ENCODE measurements around the gene CPXM2. TPM values are rescaled to one million over a fixed set of nuclear protein-coding genes. Genes with fewer than 3 reads are reported as not detected.

Gene CPXM2
- total RNA-seq, 2 experiments from 2014 or later: not detected

DNA sequence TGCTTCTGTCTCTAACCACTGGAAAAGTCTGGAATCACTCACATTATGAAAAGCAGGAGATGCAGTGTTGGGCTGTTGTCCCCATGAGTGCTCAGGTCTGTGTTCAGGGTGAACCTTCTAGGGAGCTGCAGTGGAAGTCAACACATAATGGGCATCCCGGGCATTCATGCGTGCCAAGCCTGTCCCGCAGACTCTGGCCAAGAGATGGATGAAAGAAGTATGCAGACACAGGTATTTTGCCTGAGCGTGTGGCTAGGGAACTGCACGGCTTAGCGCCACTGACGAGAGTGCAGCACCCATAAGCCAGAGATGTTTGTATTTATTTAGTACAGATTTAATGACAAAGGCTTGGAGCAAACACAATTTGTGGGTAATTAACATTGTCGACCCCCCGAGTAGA, 140.7 kb downstream of the CPXM2 start:
- H4K20me1 ChIP-seq (ENCODE audit: insufficient read depth, low read length): no peaks in the 10 kb centered on the region
- BruUV-seq (replicated peaks): no TSS peak
- TF ChIP-seq, protein P1, sequence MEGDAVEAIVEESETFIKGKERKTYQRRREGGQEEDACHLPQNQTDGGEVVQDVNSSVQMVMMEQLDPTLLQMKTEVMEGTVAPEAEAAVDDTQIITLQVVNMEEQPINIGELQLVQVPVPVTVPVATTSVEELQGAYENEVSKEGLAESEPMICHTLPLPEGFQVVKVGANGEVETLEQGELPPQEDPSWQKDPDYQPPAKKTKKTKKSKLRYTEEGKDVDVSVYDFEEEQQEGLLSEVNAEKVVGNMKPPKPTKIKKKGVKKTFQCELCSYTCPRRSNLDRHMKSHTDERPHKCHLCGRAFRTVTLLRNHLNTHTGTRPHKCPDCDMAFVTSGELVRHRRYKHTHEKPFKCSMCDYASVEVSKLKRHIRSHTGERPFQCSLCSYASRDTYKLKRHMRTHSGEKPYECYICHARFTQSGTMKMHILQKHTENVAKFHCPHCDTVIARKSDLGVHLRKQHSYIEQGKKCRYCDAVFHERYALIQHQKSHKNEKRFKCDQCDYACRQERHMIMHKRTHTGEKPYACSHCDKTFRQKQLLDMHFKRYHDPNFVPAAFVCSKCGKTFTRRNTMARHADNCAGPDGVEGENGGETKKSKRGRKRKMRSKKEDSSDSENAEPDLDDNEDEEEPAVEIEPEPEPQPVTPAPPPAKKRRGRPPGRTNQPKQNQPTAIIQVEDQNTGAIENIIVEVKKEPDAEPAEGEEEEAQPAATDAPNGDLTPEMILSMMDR (conservative IDR thresholded peaks at IDR 0.05; ENCODE audit: low read length): no peak
- no peak for TF ChIP-seq EZH2phosphoT487 (IDR thresholded peaks at IDR 0.05; ENCODE audit: borderline replicate concordance, low read depth, low read length)
- DNase-seq (ENCODE audit: low spot score): no peak
- H2AFZ ChIP-seq (ENCODE audit: low read length): no peak overlapping the region
- no peak overlapping the region for H3K4me2 ChIP-seq (ENCODE audit: low read length)
- ChIA-PET CTCF (ENCODE audit: unreplicated experiment) (no interaction called here), POLR2A (no interaction called here)
- intact Hi-C loops (cut with micrococcal nuclease; ENCODE audit: unreplicated experiment): no loop called here
- no peaks in the 10 kb centered on the region for H3K9me3 ChIP-seq (ENCODE audit: low read length)
- no peaks in the 10 kb centered on the region for H3K79me2 ChIP-seq (ENCODE audit: insufficient read depth, low read depth, low read length)
- H3K27ac ChIP-seq (ENCODE audit: low read depth, low read length, poor library complexity, severe bottlenecking): no peak overlapping the region
- no peaks in the 10 kb centered on the region for H3K4me1 ChIP-seq (ENCODE audit: insufficient read depth, low read length, poor library complexity, severe bottlenecking)
- H3K4me3 ChIP-seq (ENCODE audit: low read depth, low read length, poor library complexity, severe bottlenecking): no peak overlapping the region
- H3K9me2 ChIP-seq (ENCODE audit: insufficient read depth, low read length): no peaks in the 10 kb centered on the region
- no peaks in the 10 kb centered on the region for H3K36me3 ChIP-seq (ENCODE audit: insufficient read depth, low read length)

DNA sequence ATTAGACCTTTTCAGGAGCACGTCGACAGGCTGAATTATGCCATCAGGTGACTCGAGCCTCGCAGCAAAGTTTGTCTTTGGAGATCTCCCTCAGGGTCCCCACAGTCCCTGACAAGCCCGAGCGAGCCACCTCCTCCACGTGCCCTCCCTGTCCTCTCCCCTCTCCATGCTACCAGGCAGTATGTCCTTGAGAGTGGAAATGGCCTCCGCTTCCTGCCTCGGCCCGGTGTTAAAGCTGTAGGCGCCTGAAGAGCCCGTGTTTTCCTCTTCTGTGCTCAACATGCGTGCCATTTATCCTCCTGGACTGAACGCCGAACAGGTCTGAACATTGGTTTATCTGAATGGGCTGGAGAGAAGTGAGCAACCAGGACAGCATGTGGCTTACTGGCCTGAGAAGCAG, 142.9 kb downstream of the CPXM2 start:
- BruUV-seq (replicated peaks): no TSS peak
- Histone ChIP-seq H3K36me3 (ENCODE audit: insufficient read depth, low read length) (no peaks in the 10 kb centered on the region), H3K4me2 (ENCODE audit: low read length) (no peak overlapping the region), H3K4me1 (ENCODE audit: insufficient read depth, low read length, poor library complexity, severe bottlenecking) (no peaks in the 10 kb centered on the region), H3K79me2 (ENCODE audit: insufficient read depth, low read depth, low read length) (no peaks in the 10 kb centered on the region), H4K20me1 (ENCODE audit: insufficient read depth, low read length) (no peaks in the 10 kb centered on the region), H3K27ac (ENCODE audit: low read depth, low read length, poor library complexity, severe bottlenecking) (no peak overlapping the region), H3K9me3 (ENCODE audit: low read length) (no peaks in the 10 kb centered on the region), H3K4me3 (ENCODE audit: low read depth, low read length, poor library complexity, severe bottlenecking) (no peak overlapping the region), H3K9me2 (ENCODE audit: insufficient read depth, low read length) (no peaks in the 10 kb centered on the region), H2AFZ (ENCODE audit: low read length) (no peak overlapping the region)
- TF ChIP-seq, protein P1 (conservative IDR thresholded peaks at IDR 0.05; ENCODE audit: low read length): no peak
- POLR2A ChIA-PET: no interaction called here
- CTCF ChIA-PET (ENCODE audit: unreplicated experiment): no interaction called here
- intact Hi-C loops (cut with micrococcal nuclease; ENCODE audit: unreplicated experiment): no loop called here
- no peak for DNase-seq (ENCODE audit: low spot score)

DNA sequence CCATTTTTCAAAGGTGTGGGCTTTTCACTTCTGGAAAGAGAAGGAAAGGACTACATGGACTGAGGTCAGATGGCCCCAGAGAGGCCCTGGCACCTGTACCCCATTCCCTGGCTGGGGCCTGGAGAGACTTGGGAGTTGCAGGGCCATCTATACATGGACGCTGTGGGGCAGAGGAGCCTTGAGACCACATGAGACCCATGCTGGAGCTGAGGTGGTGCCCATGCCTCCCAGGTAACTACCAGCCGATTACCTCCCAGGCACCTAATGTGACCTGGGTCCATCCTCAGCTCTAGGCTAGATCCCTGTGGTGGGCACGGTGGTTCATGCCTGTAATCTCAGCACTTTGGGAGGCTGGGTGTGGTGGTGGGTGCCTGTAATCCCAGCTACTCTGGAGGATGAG, 144.2 kb downstream of the CPXM2 start:
- DNase-seq (ENCODE audit: low spot score): no peak
- POLR2A ChIA-PET: no interaction called here
- CTCF ChIA-PET (ENCODE audit: unreplicated experiment): no interaction called here
- intact Hi-C loops (cut with micrococcal nuclease; ENCODE audit: unreplicated experiment): no loop called here
- Histone ChIP-seq H3K27ac (ENCODE audit: low read depth, low read length, poor library complexity, severe bottlenecking) (no peak overlapping the region), H4K20me1 (ENCODE audit: insufficient read depth, low read length) (no peaks in the 10 kb centered on the region), H3K36me3 (ENCODE audit: insufficient read depth, low read length) (no peaks in the 10 kb centered on the region), H3K79me2 (ENCODE audit: insufficient read depth, low read depth, low read length) (no peaks in the 10 kb centered on the region), H3K9me2 (ENCODE audit: insufficient read depth, low read length) (no peaks in the 10 kb centered on the region), H3K4me1 (ENCODE audit: insufficient read depth, low read length, poor library complexity, severe bottlenecking) (no peaks in the 10 kb centered on the region), H3K4me3 (ENCODE audit: low read depth, low read length, poor library complexity, severe bottlenecking) (no peak overlapping the region), H2AFZ (ENCODE audit: low read length) (no peak overlapping the region), H3K9me3 (ENCODE audit: low read length) (no peaks in the 10 kb centered on the region), H3K4me2 (ENCODE audit: low read length) (no peak overlapping the region)
- no TSS peak for BruUV-seq (replicated peaks)
- TF ChIP-seq, protein P1 (conservative IDR thresholded peaks at IDR 0.05; ENCODE audit: low read length): no peak
- TF ChIP-seq EZH2phosphoT487 (IDR thresholded peaks at IDR 0.05; ENCODE audit: borderline replicate concordance, low read depth, low read length): no peak

Data from OCI-LY7 (cell line).